ENCODE results near the gene SETD4. TPM values are rescaled to one million over a fixed set of nuclear protein-coding genes. Genes with fewer than 3 reads are reported as not detected.

The SETD4 gene
- total RNA-seq, 1 donor from 2014 or later: 35.9 TPM

DNA sequence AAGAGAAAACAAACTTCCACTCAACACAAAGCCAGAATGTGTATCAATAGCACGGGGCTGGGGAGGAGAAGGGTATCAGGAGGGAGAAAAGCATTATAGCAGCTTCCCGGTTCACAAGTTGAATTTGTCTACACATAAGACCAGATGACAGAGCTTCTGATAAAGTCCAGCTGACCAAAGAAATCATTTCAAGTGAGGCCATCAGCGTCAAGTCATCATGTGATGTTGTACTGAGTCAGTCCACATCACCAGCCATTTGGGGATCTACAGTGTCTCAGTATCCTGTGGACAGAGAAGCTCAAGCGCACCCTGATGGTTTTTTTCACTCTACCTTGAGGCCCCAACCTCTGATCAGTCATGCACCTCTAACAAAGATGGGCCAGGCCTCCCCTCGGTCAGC is 33.0 kb downstream of the SETD4 start:
- Histone ChIP-seq H3K27ac (no peak overlapping the region), H3K27me3 (no peaks in the 10 kb centered on the region), H3K9me3 (no peaks in the 10 kb centered on the region), H3K36me3 (no peaks in the 10 kb centered on the region), H3K4me1 (no peaks in the 10 kb centered on the region), H3K4me3 (no peak overlapping the region)
- no peak for DNase-seq (ENCODE audit: low spot score in 2 of 2)
- TF ChIP-seq CTCF (IDR thresholded peaks at IDR 0.05): no peak
- intact Hi-C loops (cut with DNase I): loop anchor here (5.0 to 10.0 kb wide), 2 partner anchors 1133 to 1335 kb away; no protein-coding TSS in a partner anchor

DNA sequence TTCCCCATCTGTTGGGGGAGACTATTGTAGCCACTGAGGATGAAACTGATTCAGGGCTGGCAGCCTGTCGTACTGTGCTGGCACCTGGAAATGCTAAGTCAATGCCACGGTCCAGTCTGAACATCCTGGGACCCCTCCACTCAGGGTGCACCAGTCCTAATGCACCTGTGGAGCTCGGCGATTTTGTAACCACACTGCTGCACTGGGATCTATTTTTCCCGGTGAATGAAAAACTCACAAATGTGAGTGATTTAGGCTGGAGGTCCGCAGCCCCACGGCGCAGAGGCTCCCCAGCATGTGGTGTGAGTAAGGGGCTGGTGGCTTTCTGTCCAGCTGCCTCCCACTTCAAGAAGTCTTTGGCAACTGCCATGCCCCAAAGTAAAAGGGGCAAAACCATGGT is 35.5 kb downstream of the SETD4 start:
- no peaks in the 10 kb centered on the region for H3K4me1 ChIP-seq
- TF ChIP-seq CTCF (IDR thresholded peaks at IDR 0.05): no peak
- H3K4me3 ChIP-seq: no peak overlapping the region
- H3K27ac ChIP-seq: no peak overlapping the region
- no peaks in the 10 kb centered on the region for H3K9me3 ChIP-seq
- H3K27me3 ChIP-seq: no peaks in the 10 kb centered on the region
- intact Hi-C loops (cut with DNase I): loop anchor here (5.0 to 10.0 kb wide), 2 partner anchors 1130 to 1332 kb away; no protein-coding TSS in a partner anchor
- no peaks in the 10 kb centered on the region for H3K36me3 ChIP-seq
- DNase-seq (ENCODE audit: low spot score in 2 of 2): no peak

- TF ChIP-seq CTCF (IDR thresholded peaks at IDR 0.05): no peak
- intact Hi-C loops (cut with DNase I): loop anchor here (10.0 kb wide), 1 partner anchor 1128 kb away; no protein-coding TSS in a partner anchor
- no peaks in the 10 kb centered on the region for H3K4me1 ChIP-seq
- DNase-seq (ENCODE audit: low spot score in 2 of 2): no peak
- H3K27ac ChIP-seq: no peak overlapping the region
- H3K36me3 ChIP-seq: no peaks in the 10 kb centered on the region
- no peak overlapping the region for H3K4me3 ChIP-seq
- no peaks in the 10 kb centered on the region for H3K9me3 ChIP-seq
- no peaks in the 10 kb centered on the region for H3K27me3 ChIP-seq
Measured at GRCh38 chr21:36023092-36023480, 37.2 kb downstream of the SETD4 start.

DNA sequence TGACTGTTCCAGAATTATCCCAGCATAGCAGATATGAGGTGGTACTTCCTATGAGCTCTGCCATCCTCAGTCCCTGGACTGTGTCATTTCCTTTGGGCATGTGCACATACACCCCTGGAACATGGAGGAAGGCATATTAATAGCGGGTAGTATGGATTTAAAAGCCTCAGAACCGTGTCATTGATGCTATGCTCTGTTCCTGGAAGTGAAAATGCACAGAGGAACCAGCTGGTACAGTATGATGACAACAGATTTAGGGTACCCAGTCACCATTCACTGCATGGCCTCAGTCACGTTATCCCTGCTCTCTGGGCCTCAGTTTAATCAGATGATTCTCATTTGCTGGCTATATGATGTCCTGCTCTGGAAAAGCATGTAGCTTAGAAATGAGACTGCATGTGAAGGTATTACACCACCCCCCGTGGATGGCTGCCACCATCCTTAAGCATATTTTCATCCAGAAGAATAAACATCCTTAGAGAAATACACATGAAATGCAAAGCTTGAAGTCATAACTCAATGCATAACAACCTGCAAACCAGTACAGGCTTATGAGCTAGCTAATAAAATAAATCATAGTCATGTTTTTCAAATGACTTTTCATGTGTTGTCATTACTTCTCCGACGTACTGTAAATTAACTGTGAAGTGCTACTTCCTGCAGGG is 37.8 kb downstream of the SETD4 start:
- no peak overlapping the region for H3K27ac ChIP-seq

DNA sequence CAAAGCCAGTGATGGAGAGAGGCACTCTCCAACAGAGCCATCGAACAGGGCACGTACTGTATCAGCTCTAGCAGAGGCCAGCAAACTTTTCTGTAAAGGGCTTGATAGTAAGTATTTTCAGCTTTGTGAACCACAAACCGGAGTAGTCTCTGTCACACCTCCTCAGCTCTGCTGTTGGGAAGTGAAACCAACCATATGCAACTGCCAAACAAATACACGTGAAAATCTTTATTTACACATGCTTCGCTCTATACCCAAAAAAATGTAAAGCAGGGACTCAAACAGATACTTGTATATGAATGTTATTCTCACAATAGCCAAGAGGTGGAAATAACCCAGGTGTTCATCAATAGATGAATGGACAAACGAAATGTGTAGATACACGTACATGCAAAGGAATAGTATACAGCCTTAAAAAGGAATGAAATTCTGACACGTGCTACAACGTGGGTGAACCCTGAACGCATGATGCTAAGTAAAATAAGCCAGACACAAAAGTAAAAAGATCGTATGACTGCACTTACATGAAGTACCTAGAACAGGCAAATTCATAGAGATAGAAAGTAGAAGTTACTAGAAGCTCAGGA is 39.0 kb downstream of the SETD4 start:
- no peak for TF ChIP-seq CTCF (IDR thresholded peaks at IDR 0.05)
- Histone ChIP-seq H3K27me3 (no peaks in the 10 kb centered on the region), H3K4me1 (no peaks in the 10 kb centered on the region), H3K27ac (no peak overlapping the region), H3K9me3 (no peaks in the 10 kb centered on the region), H3K4me3 (no peak overlapping the region), H3K36me3 (no peaks in the 10 kb centered on the region)
- DNase-seq (ENCODE audit: low spot score in 2 of 2): no peak
- intact Hi-C loops (cut with DNase I): loop anchor here (10.0 kb wide), 1 partner anchor 1127 kb away; no protein-coding TSS in a partner anchor

More for the DNA sequence above, 37.8 kb downstream of the SETD4 start:
- Histone ChIP-seq H3K4me1 (no peaks in the 10 kb centered on the region), H3K4me3 (no peak overlapping the region), H3K9me3 (no peaks in the 10 kb centered on the region), H3K36me3 (no peaks in the 10 kb centered on the region), H3K27me3 (no peaks in the 10 kb centered on the region)
- DNase-seq (ENCODE audit: low spot score in 2 of 2): no peak
- intact Hi-C loops (cut with DNase I): loop anchor here (10.0 kb wide), 1 partner anchor 1128 kb away; no protein-coding TSS in a partner anchor
- TF ChIP-seq CTCF (IDR thresholded peaks at IDR 0.05): no peak

All from ascending aorta (tissue), 2 donors.